Hepatocyte (in vitro differentiated cells): ENCODE results near the gene MYZAP. TPM values are rescaled to one million over a fixed set of nuclear protein-coding genes. Genes with fewer than 3 reads are reported as not detected.

Experiments used
- DNase-seq: peaks from one replicate; pipeline ENCODE4 v3.0.0-alpha.2; 2016; ENCODE audit warnings: low spot score
- H2AFZ ChIP-seq: fragments of 200-600 bp; sonication (generic); 2 replicates; pipeline ENCODE4 v1.6.0; 2016; ENCODE audit warnings: antibody characterized with exemption, mild to moderate bottlenecking
- H3K27ac ChIP-seq: fragments of 200-600 bp; sonication (generic); 2 replicates; pipeline ENCODE4 v1.5.1; 2016; ENCODE audit warnings: mild to moderate bottlenecking
- H3K27me3 ChIP-seq: fragments of 200-600 bp; sonication (generic); 2 replicates; pipeline ENCODE4 v1.6.1; 2016
- H3K36me3 ChIP-seq: fragments of 200-600 bp; sonication (generic); replicated peaks from 2 replicates; pipeline ENCODE4 v1.5.1; 2016; ENCODE audit warnings: low read depth; ENCODE audit not compliant: insufficient read depth
- H3K4me1 ChIP-seq: fragments of 200-600 bp; sonication (generic); 2 replicates; pipeline ENCODE4 v1.5.1; 2016; ENCODE audit warnings: mild to moderate bottlenecking, moderate library complexity; ENCODE audit not compliant: insufficient read depth
- H3K4me2 ChIP-seq: fragments of 200-600 bp; sonication (generic); 2 replicates; pipeline ENCODE4 v1.6.0; 2016
- H3K4me3 ChIP-seq: fragments of 200-600 bp; sonication (generic); 2 replicates; pipeline ENCODE4 v1.5.1; 2016; ENCODE audit warnings: mild to moderate bottlenecking
- H3K79me2 ChIP-seq: fragments of 200-600 bp; sonication (generic); 2 replicates; pipeline ENCODE4 v1.6.0; 2017; ENCODE audit warnings: mild to moderate bottlenecking
- H3K9me2 ChIP-seq: fragments of 200-600 bp; sonication (generic); replicated peaks from 2 replicates; pipeline ENCODE4 v1.6.0; 2017; ENCODE audit warnings: mild to moderate bottlenecking; ENCODE audit not compliant: insufficient read depth
- H3K9me3 ChIP-seq: fragments of 200-600 bp; sonication (generic); 2 replicates; pipeline ENCODE4 v1.5.1; 2016; ENCODE audit warnings: low read depth, mild to moderate bottlenecking
- H4K20me1 ChIP-seq: fragments of 200-600 bp; sonication (generic); 2 replicates; pipeline ENCODE4 v1.6.0; 2016; ENCODE audit warnings: mild to moderate bottlenecking; ENCODE audit not compliant: insufficient read depth, poor library complexity, severe bottlenecking
- CTCF ChIP-seq: fragments of 200-600 bp; sonication (generic); IDR thresholded peaks from 2 replicates; pipeline ENCODE4 v1.5.1; 2016; ENCODE audit warnings: antibody characterized with exemption, mild to moderate bottlenecking; ENCODE audit not compliant: poor library complexity
- EZH2 ChIP-seq: fragments of 200-600 bp; sonication (generic); IDR thresholded peaks from 2 replicates; pipeline ENCODE4 v1.6.1; 2016; ENCODE audit warnings: antibody characterized with exemption, mild to moderate bottlenecking, borderline replicate concordance
- EZH2phosphoT487 ChIP-seq: fragments of 200-600 bp; sonication (generic); IDR thresholded peaks from one replicate; pipeline ENCODE4 v1.6.1; 2018; ENCODE audit warnings: antibody characterized with exemption, mild to moderate bottlenecking, low read depth, moderate library complexity; ENCODE audit not compliant: unreplicated experiment, severe bottlenecking
- WGBS: methylation state at CpG from one replicate; pipeline ENCODE4 v1.1.6; 2016; ENCODE audit warnings: low lambda C conversion rate; ENCODE audit errors: missing lambda C conversion rate; 5-methylcytosine and 5-hydroxymethylcytosine counted together
- polyA plus RNA-seq: library from polyadenylated mRNA; unstranded; fragments of >200 nt; fragmentation: Nextera tagmentation; extraction: Ambion mirVana; gene quantifications from 2 replicates; pipeline ENCODE4 v1.2.1, GENCODE V29; 2016
- total RNA-seq: library from RNA; depleted of rRNA; stranded (reverse); fragments of >200 nt; gene quantifications from 2 replicates; pipeline ENCODE4 v1.2.3, GENCODE V29; 2014

MYZAP gene
- total and polyA plus RNA-seq, 2 experiments from 2014 or later, result 12.0 to 15.5 TPM

- TF ChIP-seq EZH2phosphoT487, result no peak
- TF ChIP-seq EZH2, result no peak
- no peak for TF ChIP-seq CTCF
- H3K4me2 ChIP-seq, result no peak overlapping the region
- no peak overlapping the region for H3K27ac ChIP-seq
- H3K27me3 ChIP-seq, result no peaks in the 10 kb centered on the region
- no peak for DNase-seq
- peaks cover 2% of the 10 kb centered on the region for H3K79me2 ChIP-seq
- no peaks in the 10 kb centered on the region for H4K20me1 ChIP-seq
- H3K36me3 ChIP-seq, result no peaks in the 10 kb centered on the region
- H3K9me2 ChIP-seq, result no peaks in the 10 kb centered on the region
- H3K9me3 ChIP-seq, result no peaks in the 10 kb centered on the region
- 89% methylated on average over 5 of the region's 5 CpGs for WGBS
- H3K4me3 ChIP-seq, result no peak overlapping the region
- peaks cover 7% of the 10 kb centered on the region for H3K4me1 ChIP-seq
- no peak overlapping the region for H2AFZ ChIP-seq
These were observed 54.4 kb downstream of the MYZAP start for GRCh38 chr15:57646087-57646486.

- Histone ChIP-seq H3K4me3 (no peak overlapping the region), H3K36me3 (no peaks in the 10 kb centered on the region), H2AFZ (no peak overlapping the region), H3K4me2 (peak overlapping the region; percentile 24), H3K9me2 (no peaks in the 10 kb centered on the region), H4K20me1 (no peaks in the 10 kb centered on the region), H3K27ac (peak overlapping the region; percentile 76), H3K4me1 (peaks cover 7% of the 10 kb centered on the region), H3K79me2 (peaks cover 2% of the 10 kb centered on the region), H3K9me3 (no peaks in the 10 kb centered on the region), H3K27me3 (no peaks in the 10 kb centered on the region)
- WGBS, result 84% methylated on average over 6 of the region's 6 CpGs
- DNase-seq, result no peak
- no peak for TF ChIP-seq EZH2
- TF ChIP-seq EZH2phosphoT487, result no peak
These were observed 55.5 kb downstream of the MYZAP start for GRCh38 chr15:57647071-57647790.

- peak overlapping the region; percentile 76 for H3K27ac ChIP-seq
- 40% methylated on average over 3 of the region's 3 CpGs for WGBS
- TF ChIP-seq EZH2phosphoT487, result no peak
- no peak for TF ChIP-seq EZH2
- no peak for TF ChIP-seq CTCF
These were observed 56.1 kb downstream of the MYZAP start for GRCh38 chr15:57647791-57648130.

GRCh38 chr15:57649138-57649537 lies 57.4 kb downstream of the MYZAP start:
- WGBS, result over 99% methylated on average over 3 of the region's 3 CpGs
- peaks cover 2% of the 10 kb centered on the region for H3K79me2 ChIP-seq
- H3K4me3 ChIP-seq, result no peak overlapping the region
- TF ChIP-seq EZH2, result no peak
- no peak for TF ChIP-seq CTCF
- no peak for TF ChIP-seq EZH2phosphoT487
- no peaks in the 10 kb centered on the region for H3K9me3 ChIP-seq
- no peaks in the 10 kb centered on the region for H4K20me1 ChIP-seq
- no peak overlapping the region for H3K4me2 ChIP-seq
- H3K9me2 ChIP-seq, result no peaks in the 10 kb centered on the region
- H2AFZ ChIP-seq, result no peak overlapping the region
- DNase-seq, result no peak
- no peaks in the 10 kb centered on the region for H3K27me3 ChIP-seq
- H3K27ac ChIP-seq, result no peak overlapping the region
- peaks cover 8% of the 10 kb centered on the region for H3K4me1 ChIP-seq
- H3K36me3 ChIP-seq, result no peaks in the 10 kb centered on the region

More at GRCh38 chr15:57647791-57648130, 56.1 kb downstream of the MYZAP start:
- H3K36me3 ChIP-seq, result no peaks in the 10 kb centered on the region
- peaks cover 2% of the 10 kb centered on the region for H3K79me2 ChIP-seq
- no peaks in the 10 kb centered on the region for H4K20me1 ChIP-seq
- no peak overlapping the region for H2AFZ ChIP-seq
- peaks cover 7% of the 10 kb centered on the region for H3K4me1 ChIP-seq
- no peaks in the 10 kb centered on the region for H3K9me2 ChIP-seq
- DNase-seq, result peak; percentile 76
- no peak overlapping the region for H3K4me2 ChIP-seq
- no peaks in the 10 kb centered on the region for H3K27me3 ChIP-seq
- no peaks in the 10 kb centered on the region for H3K9me3 ChIP-seq
- H3K4me3 ChIP-seq, result no peak overlapping the region
